HG03575 (cell line): ENCODE results near the gene RBP2.

Experiments used
- ATAC-seq: cut with Tn5 transposase; IDR thresholded peaks from one replicate; pipeline ENCODE4 v1.9.1; 2021; ENCODE audit not compliant: unreplicated experiment, insufficient number of reproducible peaks, low FRiP score; ENCODE audit errors: extremely low read depth

The RBP2 gene

GRCh38 chr3:139491027-139491700 is 14.8 kb upstream of the RBP2 start:
- no peak for ATAC-seq

- no peak for ATAC-seq
Observed at GRCh38 chr3:139482206-139482605, 5.9 kb upstream of the RBP2 start.

- no peak for ATAC-seq
Observed at GRCh38 chr3:139481116-139481515, 4.8 kb upstream of the RBP2 start.

GRCh38 chr3:139480585-139480984 is 4.3 kb upstream of the RBP2 start:
- ATAC-seq = no peak

- no peak for ATAC-seq
Observed at GRCh38 chr3:139477710-139478640, 1.7 kb upstream of the RBP2 start.

- no peak for ATAC-seq
Observed at GRCh38 chr3:139473155-139473771, 3.1 kb downstream of the RBP2 start.

GRCh38 chr3:139472380-139473010 is 3.8 kb downstream of the RBP2 start:
- no peak for ATAC-seq

- ATAC-seq = no peak
Observed at GRCh38 chr3:139470199-139470598, 6.1 kb downstream of the RBP2 start.

- ATAC-seq = no peak
Observed at GRCh38 chr3:139468399-139468798, 7.9 kb downstream of the RBP2 start.

- ATAC-seq = no peak
Observed at GRCh38 chr3:139466360-139466759, 10.0 kb downstream of the RBP2 start.

GRCh38 chr3:139465636-139466035 is 10.7 kb downstream of the RBP2 start:
- ATAC-seq = no peak

- no peak for ATAC-seq
Observed at GRCh38 chr3:139463466-139463865, 12.8 kb downstream of the RBP2 start.

- no peak for ATAC-seq
Observed at GRCh38 chr3:139460529-139460928, 15.8 kb downstream of the RBP2 start.

GRCh38 chr3:139460076-139460475 is 16.2 kb downstream of the RBP2 start:
- ATAC-seq = no peak

- no peak for ATAC-seq
Observed at GRCh38 chr3:139458348-139458747, 18.0 kb downstream of the RBP2 start.

GRCh38 chr3:139457066-139457465 is 19.2 kb downstream of the RBP2 start:
- ATAC-seq = no peak

GRCh38 chr3:139456386-139456785 is 19.9 kb downstream of the RBP2 start:
- ATAC-seq = no peak

GRCh38 chr3:139455855-139456254 is 20.5 kb downstream of the RBP2 start:
- ATAC-seq = no peak

- no peak for ATAC-seq
Observed at GRCh38 chr3:139455206-139455605, 21.1 kb downstream of the RBP2 start.
